Adipocyte (in vitro differentiated cells): ENCODE results near the gene CRYZL1.
"Not testable (repeated sequence)": the region's sequence is repeated elsewhere in the genome, so short reads cannot be mapped to it uniquely, and the experiment has no call there.

ENCODE experiments used
- DNase-seq: peaks from one replicate; pipeline ENCODE4 v3.0.0-alpha.2; 2015; ENCODE audit warnings: low read depth
- H3K27me3 ChIP-seq: replicated peaks from 2 replicates; pipeline ENCODE4 v1.7.0; 2013; ENCODE audit warnings: mild to moderate bottlenecking, low read length, moderate library complexity; ENCODE audit not compliant: control insufficient read depth, insufficient read depth
- H3K36me3 ChIP-seq: 2 replicates; pipeline ENCODE4 v1.7.0; 2013; ENCODE audit warnings: low read length, mild to moderate bottlenecking, moderate library complexity; ENCODE audit not compliant: control insufficient read depth, insufficient read depth, severe bottlenecking
- H3K4me1 ChIP-seq: 2 replicates; pipeline ENCODE4 v1.7.0; 2013; ENCODE audit warnings: mild to moderate bottlenecking, low read length, moderate library complexity; ENCODE audit not compliant: control insufficient read depth, insufficient read depth
- H3K4me3 ChIP-seq: 2 replicates; pipeline ENCODE4 v1.7.0; 2013; ENCODE audit warnings: mild to moderate bottlenecking, low read length, moderate library complexity
- H3K9ac ChIP-seq: 2 replicates; pipeline ENCODE4 v1.7.0; 2013; ENCODE audit warnings: mild to moderate bottlenecking, low read length, moderate library complexity
- H3K9me3 ChIP-seq: 2 replicates; pipeline ENCODE4 v1.7.0; 2013; ENCODE audit warnings: mild to moderate bottlenecking, low read length, moderate library complexity; ENCODE audit not compliant: control insufficient read depth

The CRYZL1 gene

GRCh38 chr21:33676666-33677065 lies 35.1 kb upstream of the CRYZL1 start:
- H3K27me3 ChIP-seq, H3K36me3 ChIP-seq, DNase-seq: not testable (repeated sequence)

GRCh38 chr21:33674226-33674625 lies 32.7 kb upstream of the CRYZL1 start:
- no peaks in the 10 kb centered on the region for H3K36me3 ChIP-seq
- DNase-seq: no peak
- no peaks in the 10 kb centered on the region for H3K27me3 ChIP-seq
- H3K4me1 ChIP-seq: peaks cover 7% of the 10 kb centered on the region
- no peak overlapping the region for H3K4me3 ChIP-seq
- no peak overlapping the region for H3K9ac ChIP-seq
- no peaks in the 10 kb centered on the region for H3K9me3 ChIP-seq

More at GRCh38 chr21:33676666-33677065, 35.1 kb upstream of the CRYZL1 start:
- H3K9me3 ChIP-seq, H3K4me1 ChIP-seq, H3K9ac ChIP-seq, H3K4me3 ChIP-seq: not testable (repeated sequence)

GRCh38 chr21:33673473-33673872 lies 31.9 kb upstream of the CRYZL1 start:
- no peak overlapping the region for H3K9ac ChIP-seq
- no peaks in the 10 kb centered on the region for H3K9me3 ChIP-seq
- H3K27me3 ChIP-seq: no peaks in the 10 kb centered on the region
- H3K36me3 ChIP-seq: no peaks in the 10 kb centered on the region
- no peak overlapping the region for H3K4me3 ChIP-seq
- no peak for DNase-seq
- H3K4me1 ChIP-seq: peaks cover 13% of the 10 kb centered on the region

- DNase-seq: no peak
- H3K4me1 ChIP-seq: peaks cover 35% of the 10 kb centered on the region
- H3K9me3 ChIP-seq: no peaks in the 10 kb centered on the region
- H3K4me3 ChIP-seq: no peak overlapping the region
- H3K36me3 ChIP-seq: no peaks in the 10 kb centered on the region
- H3K9ac ChIP-seq: no peak overlapping the region
- no peaks in the 10 kb centered on the region for H3K27me3 ChIP-seq
Observed at GRCh38 chr21:33670076-33670978, 28.8 kb upstream of the CRYZL1 start.

GRCh38 chr21:33668620-33669019 lies 27.1 kb upstream of the CRYZL1 start:
- H3K36me3 ChIP-seq: no peaks in the 10 kb centered on the region
- H3K4me1 ChIP-seq: peaks cover 35% of the 10 kb centered on the region
- peak overlapping the region; percentile 16 for H3K4me3 ChIP-seq
- H3K9ac ChIP-seq: no peak overlapping the region
- no peaks in the 10 kb centered on the region for H3K27me3 ChIP-seq
- H3K9me3 ChIP-seq: no peaks in the 10 kb centered on the region
- DNase-seq: no peak

- peak; percentile 34 for DNase-seq
- H3K9me3 ChIP-seq: no peaks in the 10 kb centered on the region
- no peaks in the 10 kb centered on the region for H3K27me3 ChIP-seq
- H3K4me3 ChIP-seq: peak overlapping the region; percentile 16
- H3K4me1 ChIP-seq: peaks cover 35% of the 10 kb centered on the region
- no peak overlapping the region for H3K9ac ChIP-seq
- no peaks in the 10 kb centered on the region for H3K36me3 ChIP-seq
Observed at GRCh38 chr21:33668180-33668579, 26.6 kb upstream of the CRYZL1 start.

GRCh38 chr21:33667636-33668035 lies 26.1 kb upstream of the CRYZL1 start:
- Histone ChIP-seq H3K4me1 (peaks cover 35% of the 10 kb centered on the region), H3K36me3 (no peaks in the 10 kb centered on the region), H3K9me3 (no peaks in the 10 kb centered on the region), H3K27me3 (no peaks in the 10 kb centered on the region), H3K9ac (no peak overlapping the region), H3K4me3 (no peak overlapping the region)
- no peak for DNase-seq

- no peaks in the 10 kb centered on the region for H3K36me3 ChIP-seq
- H3K27me3 ChIP-seq: no peaks in the 10 kb centered on the region
- DNase-seq: peak; percentile 80
- no peaks in the 10 kb centered on the region for H3K9me3 ChIP-seq
- H3K9ac ChIP-seq: no peak overlapping the region
- H3K4me3 ChIP-seq: no peak overlapping the region
- peaks cover 34% of the 10 kb centered on the region for H3K4me1 ChIP-seq
Observed at GRCh38 chr21:33666153-33666552, 24.6 kb upstream of the CRYZL1 start.

- Histone ChIP-seq H3K4me1 (peaks cover 43% of the 10 kb centered on the region), H3K27me3 (no peaks in the 10 kb centered on the region), H3K36me3 (no peaks in the 10 kb centered on the region), H3K4me3 (no peak overlapping the region), H3K9me3 (no peaks in the 10 kb centered on the region), H3K9ac (no peak overlapping the region)
- DNase-seq: no peak
Observed at GRCh38 chr21:33664135-33664534, 22.6 kb upstream of the CRYZL1 start.

- Histone ChIP-seq H3K36me3 (no peaks in the 10 kb centered on the region), H3K27me3 (no peaks in the 10 kb centered on the region), H3K4me3 (no peak overlapping the region), H3K4me1 (peaks cover 35% of the 10 kb centered on the region), H3K9me3 (no peaks in the 10 kb centered on the region), H3K9ac (no peak overlapping the region)
- peak; percentile 48 for DNase-seq
Observed at GRCh38 chr21:33663241-33663640, 21.7 kb upstream of the CRYZL1 start.

- H3K4me1 ChIP-seq: peaks cover 33% of the 10 kb centered on the region
- no peak for DNase-seq
Observed at GRCh38 chr21:33662046-33662445, 20.5 kb upstream of the CRYZL1 start.

More at GRCh38 chr21:33662046-33662445, 20.5 kb upstream of the CRYZL1 start:
- Histone ChIP-seq H3K4me3 (no peak overlapping the region), H3K36me3 (no peaks in the 10 kb centered on the region), H3K27me3 (no peaks in the 10 kb centered on the region), H3K9me3 (no peaks in the 10 kb centered on the region), H3K9ac (no peak overlapping the region)
